Left colon (tissue), 2 donors: ENCODE measurements around the gene PHKG1. TPM values are rescaled to one million over a fixed set of nuclear protein-coding genes. Genes with fewer than 3 reads are reported as not detected.
"Not testable (repeated sequence)": the region's sequence is repeated elsewhere in the genome, so short reads cannot be mapped to it uniquely, and the experiment has no call there.

Experiments used
- ATAC-seq: fragments of 200-7000 bp; cut with Tn5 transposase; one replicate; pipeline ENCODE4 v1.9.1; 2020; ENCODE audit warnings: mild to moderate bottlenecking, moderate library complexity
- DNase-seq, 2 donors: peaks; one replicate each; pipeline ENCODE4 v3.0.0-alpha.2; 2020
- intact Hi-C, 2 donors: fragments of 100-400 bp; cut with DNase I in 1 of 2; cut with micrococcal nuclease in 1 of 2; formaldehyde crosslinking; loops; one replicate each; pipeline versions ENCODE4 v1.11.2 to v1.14.0; 2022; cut with DNase I, micrococcal nuclease
- total RNA-seq, 2 donors: library from RNA; stranded (reverse); fragmentation: NEBNext Ultra II Directional; extraction: Animal tissue kit (Norgen Biotek cat#: 25700); gene quantifications; one replicate each; pipeline ENCODE4 v1.2.1, GENCODE V29; 2021
- donor health status: DM: no; HTN: no; CAD: no.
- donor health status: DM: yes; HTN: yes; CAD: no.

Gene PHKG1
- total RNA-seq, 2 donors from 2014 or later = 0.67 to 1.5 TPM

- intact Hi-C loops = no loop called here
- peak; percentile 16 for ATAC-seq
- peak in 1 of 2 donors; percentile 45 for DNase-seq
Measured at GRCh38 chr7:56091591-56091990, 1.2 kb downstream of the PHKG1 start.

DNA sequence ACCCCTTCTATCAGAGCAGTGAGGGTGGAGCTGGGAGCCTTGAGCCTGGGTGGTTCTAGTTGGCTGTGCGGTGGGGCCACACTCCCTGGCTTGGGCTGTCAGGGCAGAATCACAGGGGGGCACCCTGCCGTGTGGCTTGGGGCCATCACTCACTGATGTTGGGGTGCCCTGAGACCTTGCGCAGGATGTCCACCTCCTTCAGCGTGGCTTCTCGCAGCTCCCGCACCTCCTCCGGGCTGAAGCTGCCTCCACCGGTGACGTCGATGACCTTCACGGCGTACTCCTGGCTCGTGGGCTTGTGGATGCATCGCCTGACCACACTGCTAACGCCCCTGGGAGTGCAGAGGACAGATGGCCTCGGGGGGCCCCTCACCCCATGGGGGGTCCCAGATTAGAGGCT lies 5.3 kb downstream of the PHKG1 start:
- no peak for DNase-seq
- intact Hi-C loops = no loop called here
- no peak for ATAC-seq

DNA sequence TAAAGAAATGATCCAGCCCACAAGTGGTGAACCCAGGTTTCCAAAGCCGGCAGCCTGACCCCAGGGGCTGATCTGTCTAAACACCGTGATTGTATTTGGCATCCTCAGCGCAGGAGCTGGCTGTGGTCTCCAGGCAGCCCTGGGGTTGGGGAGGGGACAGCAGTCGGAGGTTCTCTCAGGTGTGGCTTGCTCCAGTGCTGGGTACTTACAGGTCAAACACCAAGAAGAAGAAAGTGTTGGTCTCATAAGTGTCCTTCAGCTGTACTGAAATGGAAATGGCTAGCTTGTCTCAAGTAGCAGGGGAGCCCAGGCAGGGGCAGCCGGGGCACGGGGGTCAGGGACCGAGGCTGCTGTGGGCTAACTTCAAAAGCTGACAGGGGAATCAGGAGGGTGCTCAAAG lies 6.0 kb downstream of the PHKG1 start:
- DNase-seq (no peak), ATAC-seq (no peak)
- intact Hi-C loops = no loop called here

- intact Hi-C loops = no loop called here
- DNase-seq (no peak), ATAC-seq (peak; percentile 17)
Measured at GRCh38 chr7:56083150-56083785, 9.5 kb downstream of the PHKG1 start.

DNA sequence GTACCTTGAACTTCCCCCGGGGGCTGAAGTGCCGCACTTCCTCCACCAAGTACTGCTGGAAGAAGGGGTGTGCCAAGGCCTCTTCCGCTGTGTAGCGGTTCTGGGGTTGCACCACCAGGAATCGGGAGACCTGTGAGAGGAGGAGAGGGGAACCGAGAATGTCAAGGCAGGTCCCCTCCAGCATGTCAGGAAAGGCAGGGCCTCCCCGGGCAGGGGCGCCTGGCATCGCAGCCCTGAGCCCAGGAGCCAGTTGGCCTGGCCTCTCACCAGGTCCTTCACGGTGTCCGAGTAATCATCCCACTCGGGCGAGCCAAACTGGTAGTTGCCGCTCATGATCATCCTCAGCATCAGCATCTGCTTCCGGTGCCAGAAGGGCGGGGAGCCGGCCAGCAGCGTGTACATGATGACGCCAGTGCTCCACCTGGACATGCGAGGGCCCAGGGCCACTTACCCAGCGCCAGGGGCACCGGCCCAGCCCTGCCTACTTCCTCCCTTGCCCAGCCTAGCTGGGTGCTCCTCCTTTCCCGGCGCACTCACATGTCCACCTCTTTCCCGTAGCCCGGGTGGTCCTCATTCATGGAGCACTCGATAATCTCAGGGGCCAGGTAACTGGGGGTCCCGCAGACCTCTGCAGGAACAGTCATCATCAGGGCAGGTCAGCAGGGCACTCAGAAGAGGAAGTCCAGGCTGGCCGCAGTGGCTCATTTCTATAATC lies 11.0 kb downstream of the PHKG1 start:
- DNase-seq (no peak), ATAC-seq (no peak)
- intact Hi-C loops = no loop called here

DNA sequence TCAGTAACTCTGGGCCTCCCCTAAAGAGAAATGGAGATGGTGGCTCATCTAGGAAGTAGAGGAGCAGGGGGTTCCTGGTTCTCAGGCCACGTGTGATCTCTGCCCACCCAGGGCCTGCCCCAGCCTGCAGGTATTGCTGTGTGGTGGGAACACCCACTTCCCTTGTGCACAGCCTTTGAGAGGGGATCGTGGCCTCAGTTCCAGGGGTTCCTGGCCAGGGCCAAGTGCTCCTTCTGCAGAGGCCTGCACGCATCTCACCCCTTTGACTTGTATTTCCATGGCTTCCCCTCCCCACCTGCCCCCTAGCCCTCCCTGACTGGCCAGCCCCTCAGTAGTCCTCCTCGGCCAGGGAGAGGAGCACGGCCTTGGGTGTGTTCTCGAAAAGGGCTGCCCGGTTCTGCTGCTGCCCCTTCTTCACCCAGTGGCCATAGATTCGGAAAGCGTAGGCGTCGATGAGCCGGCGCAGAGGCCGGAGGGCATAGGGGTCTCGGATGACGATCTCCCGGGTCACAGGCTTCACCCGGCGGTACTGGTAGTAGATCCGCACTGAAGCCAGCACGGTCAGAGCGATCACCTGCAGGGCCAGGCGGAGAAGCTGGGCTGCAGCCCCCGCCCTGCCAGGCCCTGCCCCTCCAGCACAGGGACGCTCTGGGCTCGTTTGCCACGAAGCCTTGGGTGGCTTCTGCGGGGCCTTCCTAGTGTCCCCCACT lies 11.9 kb downstream of the PHKG1 start:
- intact Hi-C loops, ATAC-seq, DNase-seq: not testable (repeated sequence)

DNA sequence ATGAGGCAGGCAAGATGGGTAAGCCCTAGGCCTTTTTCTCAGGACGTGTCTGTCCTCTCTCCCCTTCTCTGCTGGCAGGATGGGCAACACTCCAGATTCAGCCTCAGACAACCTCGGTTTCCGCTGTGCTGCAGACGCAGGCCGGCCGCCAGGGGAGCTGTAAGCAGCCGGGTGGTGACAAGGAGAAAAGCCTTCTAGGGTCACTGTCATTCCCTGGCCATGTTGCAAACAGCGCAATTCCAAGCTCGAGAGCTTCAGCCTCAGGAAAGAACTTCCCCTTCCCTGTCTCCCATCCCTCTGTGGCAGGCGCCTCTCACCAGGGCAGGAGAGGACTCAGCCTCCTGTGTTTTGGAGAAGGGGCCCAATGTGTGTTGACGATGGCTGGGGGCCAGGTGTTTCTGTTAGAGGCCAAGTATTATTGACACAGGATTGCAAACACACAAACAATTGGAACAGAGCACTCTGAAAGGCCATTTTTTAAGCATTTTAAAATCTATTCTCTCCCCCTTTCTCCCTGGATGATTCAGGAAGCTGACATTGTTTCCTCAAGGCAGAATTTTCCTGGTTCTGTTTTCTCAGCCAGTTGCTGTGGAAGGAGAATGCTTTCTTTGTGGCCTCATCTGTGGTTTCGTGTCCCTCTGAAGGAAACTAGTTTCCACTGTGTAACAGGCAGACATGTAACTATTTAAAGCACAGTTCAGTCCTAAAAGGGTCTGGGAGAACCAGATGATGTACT lies 13.1 kb downstream of the PHKG1 start:
- intact Hi-C loops = loop anchor here in 1 of 2 donors (10.0 kb wide), 1 partner anchor 75 kb away; no protein-coding TSS in a partner anchor
- DNase-seq (peak; percentile 48 to 72), ATAC-seq (peak; percentile 55)

- ATAC-seq (no peak), DNase-seq (no peak)
- intact Hi-C loops = loop anchor here in 1 of 2 donors (10.0 kb wide), 1 partner anchor 73 kb away; no protein-coding TSS in a partner anchor
Measured at GRCh38 chr7:56078196-56078595, 14.6 kb downstream of the PHKG1 start.

GRCh38 chr7:56077681-56078080 lies 15.1 kb downstream of the PHKG1 start:
- DNase-seq (no peak), ATAC-seq (no peak)
- intact Hi-C loops = loop anchor here in 1 of 2 donors (10.0 kb wide), 1 partner anchor 73 kb away; no protein-coding TSS in a partner anchor

GRCh38 chr7:56074371-56074791 lies 18.4 kb downstream of the PHKG1 start:
- ATAC-seq = peak; percentile 98
- intact Hi-C loops = loop anchor here (5.0 to 10.0 kb wide), 2 partner anchors 67 to 70 kb away; no protein-coding TSS in a partner anchor
- DNase-seq = peak; percentile 85 to 87

DNA sequence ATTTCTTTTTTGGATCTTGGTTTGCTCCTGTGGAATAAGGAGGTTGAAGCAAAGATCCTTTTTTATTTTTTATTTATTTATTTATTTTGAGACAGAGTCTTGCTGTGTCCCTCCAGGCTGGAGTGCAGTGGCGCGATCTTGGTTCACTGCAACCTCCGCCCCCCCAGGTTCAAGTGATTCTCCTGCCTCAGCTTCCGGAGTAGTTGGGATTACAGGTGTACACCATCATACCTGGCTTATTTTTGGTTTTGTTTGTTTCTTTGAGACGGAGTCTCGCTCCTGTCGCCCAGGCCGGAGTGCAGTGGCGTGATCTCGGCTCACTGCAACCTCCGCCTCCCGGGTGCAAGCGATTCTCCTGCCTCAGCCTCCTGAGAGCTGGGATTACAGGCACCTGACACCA lies 26.4 kb downstream of the PHKG1 start:
- ATAC-seq, DNase-seq, intact Hi-C loops: not testable (repeated sequence)

- DNase-seq (peak; percentile 90 to 94), ATAC-seq (peak; percentile 97)
- intact Hi-C loops = no loop called here
Measured at GRCh38 chr7:56063882-56064625, 28.7 kb downstream of the PHKG1 start, which contains the start of gene SUMF2. Gene SUMF2 (plus strand): TSS chr7:56064286. CDS start chr7:56064312, 26 bp downstream.

DNA sequence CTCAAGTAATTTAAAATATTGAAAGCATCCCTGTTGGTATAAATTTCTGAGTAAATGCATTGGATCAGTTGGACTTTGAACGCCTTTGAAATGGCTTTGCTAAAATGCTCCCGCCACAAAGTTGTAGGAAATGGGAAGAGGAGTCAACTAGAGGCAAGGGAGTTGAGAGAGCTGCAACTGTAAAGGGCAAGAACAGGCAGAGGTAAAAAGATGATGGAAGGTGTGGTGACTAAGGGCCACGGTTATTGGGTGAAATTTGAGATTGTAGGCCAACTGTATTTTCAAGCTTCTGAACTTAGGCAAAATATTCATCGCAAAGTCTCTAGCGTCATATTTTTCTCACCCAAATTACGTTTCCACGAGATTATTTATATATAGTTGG lies 29.3 kb downstream of the PHKG1 start:
- ATAC-seq (no peak), DNase-seq (no peak)
- intact Hi-C loops = no loop called here

DNA sequence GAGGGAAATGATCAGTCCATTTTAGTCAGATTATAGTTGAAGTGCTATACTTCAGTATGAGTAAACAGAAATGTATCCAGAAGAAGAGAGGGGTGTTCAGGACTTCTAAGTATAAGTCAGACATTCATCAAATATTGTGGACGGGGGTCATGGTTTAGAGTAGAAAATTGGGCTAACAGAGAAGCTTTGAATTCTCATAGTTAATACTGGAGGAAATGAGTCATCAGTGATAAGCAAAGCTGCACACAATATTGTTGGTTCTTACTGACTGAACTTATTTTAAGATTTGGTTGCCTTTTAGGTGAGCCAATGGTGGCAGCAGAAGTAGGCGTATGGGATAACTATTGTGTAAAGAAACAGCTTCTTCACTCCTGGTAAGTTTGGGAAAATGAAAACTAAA lies 30.4 kb downstream of the PHKG1 start:
- DNase-seq = no peak
- ATAC-seq = no peak
- intact Hi-C loops = no loop called here

DNA sequence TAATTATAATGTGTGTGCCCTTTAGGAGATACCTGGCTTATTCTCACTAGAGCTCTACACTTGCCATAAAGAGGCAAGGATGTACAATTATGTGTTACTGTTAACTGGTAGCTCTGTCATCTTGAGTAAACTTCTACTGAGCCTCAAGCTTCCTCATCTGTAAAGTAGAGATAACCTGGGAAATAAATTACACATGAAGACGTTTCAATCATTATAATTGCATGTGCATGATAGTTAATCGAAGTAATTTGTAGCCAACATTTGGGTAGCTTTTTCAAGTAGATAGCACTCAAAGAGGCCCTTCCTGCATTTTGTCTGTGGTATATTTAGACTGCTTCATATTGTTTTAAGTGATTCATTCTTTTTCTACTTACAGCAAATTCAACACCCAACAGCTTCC lies 38.8 kb downstream of the PHKG1 start:
- ATAC-seq = no peak
- intact Hi-C loops = no loop called here
- DNase-seq = no peak

GRCh38 chr7:56053379-56053778 lies 39.4 kb downstream of the PHKG1 start:
- DNase-seq (no peak), ATAC-seq (no peak)
- intact Hi-C loops = no loop called here

GRCh38 chr7:56051339-56052191 lies 41.2 kb downstream of the PHKG1 start, which contains the start of the genes CCT6A and PSPH:
Gene CCT6A (plus strand): TSS chr7:56051765. CDS start chr7:56051849, 84 bp downstream.
Gene PSPH (minus strand): TSS chr7:56051444. CDS start chr7:56021212, 30,232 bp downstream.
- peak; percentile 95 for ATAC-seq
- intact Hi-C loops = no loop called here

More at GRCh38 chr7:56051339-56052191, 41.2 kb downstream of the PHKG1 start, which contains the start of the genes CCT6A and PSPH:
- DNase-seq = peak; percentile 98
